HepG2 (cell line): ENCODE results near the gene SNX10. TPM values are rescaled to one million over a fixed set of nuclear protein-coding genes. Genes with fewer than 3 reads are reported as not detected.

ENCODE experiments used
- ATAC-seq: fragments of 200-7000 bp; cut with Tn5 transposase; 3 replicates; pipeline ENCODE4 v1.9.1; 2020; ENCODE audit warnings: mild to moderate bottlenecking, moderate library complexity
- BruUV-seq: library from RNA; stranded (reverse); fragments of 400-500 nt; replicated peaks from 2 replicates; lab custom pipeline; 2021; lab: Mats Ljungman, UMichigan
- CTCF ChIA-PET: fragments of 300-600 bp; formaldehyde crosslinking; extraction: SDS; loops from one replicate; lab custom pipeline; 2021; ENCODE audit warnings: low total read pairs, inconsistent platforms, low intra/inter-chr PET ratio; lab: Yijun Ruan, JAX
- POLR2A ChIA-PET: fragments of 350-600 bp; sonication (Branson Sonifier 250); formaldehyde crosslinking; loops from one replicate; lab custom pipeline; 2020; ENCODE audit warnings: antibody characterized with exemption, inconsistent platforms; lab: Yijun Ruan, JAX
- DNase-seq: peaks from one replicate; pipeline ENCODE4 v3.0.0-alpha.2; 2015; ENCODE audit warnings: low spot score
- FAIRE-seq: peaks from 3 replicates; lab custom pipeline; 2011; peaks lifted over from hg19 to GRCh38; lab: Jason Lieb, UNC
- H2AFZ ChIP-seq: one replicate; pipeline ENCODE4 v1.6.1; 2011; ENCODE audit warnings: low read length, inconsistent platforms
- H3K27ac ChIP-seq: fragments of 300-600 bp; 3 replicates; pipeline ENCODE4 v1.8.0; 2011; ENCODE audit warnings: mixed run types, mild to moderate bottlenecking, mixed read lengths, low read length, inconsistent platforms; ENCODE audit not compliant: insufficient read depth; ENCODE audit errors: extremely low read length
- H3K27me3 ChIP-seq, 2 experiments: fragments of 200-600 bp in 1 of 2; 2 replicates in 1 of 2; 3 replicates in 1 of 2; pipeline versions ENCODE4 v1.6.0 to v1.8.0; 2011; ENCODE audit warnings: low read length in 2 of 2, mild to moderate bottlenecking in 2 of 2, moderate library complexity in 2 of 2, inconsistent platforms in 1 of 2; ENCODE audit not compliant: insufficient read depth in 2 of 2, control insufficient read depth in 1 of 2
- H3K36me3 ChIP-seq, 2 experiments: fragments of 200-600 bp in 1 of 2; replicated peaks in 1 of 2; 2 replicates in 1 of 2; 3 replicates in 1 of 2; pipeline versions ENCODE4 v1.5.1 to v1.8.0; 2011; ENCODE audit warnings: low read length in 2 of 2, inconsistent platforms in 1 of 2; ENCODE audit not compliant: insufficient read depth in 2 of 2, control insufficient read depth in 1 of 2
- H3K4me1 ChIP-seq: 2 replicates; pipeline ENCODE4 v1.5.1; 2012; ENCODE audit warnings: low read length, inconsistent platforms; ENCODE audit not compliant: insufficient read depth
- H3K4me2 ChIP-seq: 2 replicates; pipeline ENCODE4 v1.6.0; 2011; ENCODE audit warnings: low read depth, low read length, inconsistent platforms
- H3K4me3 ChIP-seq, 3 experiments: fragments of 200-600 bp in 1 of 3; sonication (generic), shearing (Covaris generic) in 1 of 3; replicated peaks in 1 of 3; 2 replicates each; pipeline ENCODE4 v1.5.1; 2011 to 2016; ENCODE audit warnings: low read length in 3 of 3, inconsistent platforms in 2 of 3, low read depth in 2 of 3, mild to moderate bottlenecking in 2 of 3, control low read depth in 1 of 3, mixed read lengths in 1 of 3; ENCODE audit not compliant: insufficient read depth in 1 of 3
- H3K79me2 ChIP-seq: one replicate; pipeline ENCODE4 v1.6.1; 2011; ENCODE audit warnings: low read length, inconsistent platforms; ENCODE audit not compliant: insufficient read depth
- H3K9ac ChIP-seq: 2 replicates; pipeline ENCODE4 v1.6.0; 2011; ENCODE audit warnings: mild to moderate bottlenecking, low read depth, low read length, inconsistent platforms; ENCODE audit not compliant: insufficient read depth
- H3K9me3 ChIP-seq: 2 replicates; pipeline ENCODE4 v1.5.1; 2012; ENCODE audit warnings: mild to moderate bottlenecking, low read length
- H4K20me1 ChIP-seq: 2 replicates; pipeline ENCODE4 v1.6.0; 2011; ENCODE audit warnings: inconsistent platforms, mild to moderate bottlenecking, low read length, moderate library complexity; ENCODE audit not compliant: insufficient read depth
- ATRX ChIP-seq: sonication (generic); formaldehyde crosslinking; IDR thresholded peaks from 2 replicates; pipeline ENCODE4 v1.4.0; 2020; ENCODE audit warnings: missing genetic modification reagents, borderline replicate concordance
- DNMT3B ChIP-seq: conservative IDR thresholded peaks from 2 replicates; pipeline ENCODE4 v1.6.1; 2016; ENCODE audit warnings: missing biosample characterization, control low read depth
- POLR2G ChIP-seq: fragments of 200-400 bp; formaldehyde crosslinking; IDR thresholded peaks from 2 replicates; pipeline ENCODE4 v1.6.1; 2018; ENCODE audit warnings: mild to moderate bottlenecking, low read depth, low read length, moderate library complexity
- TARDBP ChIP-seq: sonication (generic); formaldehyde crosslinking; IDR thresholded peaks from 2 replicates; pipeline ENCODE4 v1.8.0; 2022; ENCODE audit warnings: mild to moderate bottlenecking, missing genetic modification reagents
- ZBTB8A ChIP-seq: sonication (generic); formaldehyde crosslinking; IDR thresholded peaks from 2 replicates; pipeline ENCODE4 v1.4.0; 2020; ENCODE audit warnings: mild to moderate bottlenecking, low read depth, missing genetic modification reagents, borderline replicate concordance
- ZFP37 ChIP-seq: sonication (generic); formaldehyde crosslinking; IDR thresholded peaks from 2 replicates; pipeline ENCODE4 v1.4.0; 2020; ENCODE audit warnings: missing genetic modification reagents, borderline replicate concordance
- ZNF317 ChIP-seq: sonication (generic); formaldehyde crosslinking; IDR thresholded peaks from 2 replicates; pipeline ENCODE4 v1.5.0; 2020; ENCODE audit warnings: mild to moderate bottlenecking, missing genetic modification reagents
- ZNF772 ChIP-seq: sonication (generic); formaldehyde crosslinking; IDR thresholded peaks from 2 replicates; pipeline ENCODE4 v1.5.0; 2020; ENCODE audit warnings: mild to moderate bottlenecking, missing genetic modification reagents
- ZSCAN29 ChIP-seq: sonication (generic); formaldehyde crosslinking; conservative IDR thresholded peaks from 2 replicates; pipeline ENCODE4 v1.4.0; 2020; ENCODE audit warnings: mild to moderate bottlenecking, missing genetic modification reagents
- WGBS: methylation state at CpG from one replicate; pipeline ENCODE4 v1.1.6; 2017; ENCODE audit warnings: low lambda C conversion rate; 5-methylcytosine and 5-hydroxymethylcytosine counted together
- in situ Hi-C: cut with HindIII; loops from 2 replicates; pipeline ENCODE4 v1.10.0; 2017; ENCODE audit warnings: low pct_unique_long_range_greater_than_20kb; ENCODE audit not compliant: extremely low pct_ligation_motif_present
- intact Hi-C: fragments of 100-400 bp; cut with micrococcal nuclease; formaldehyde crosslinking; loops from one replicate; pipeline ENCODE4 v1.10.0; 2022; ENCODE audit not compliant: unreplicated experiment
- polyA plus RNA-seq, 8 experiments: library from polyadenylated mRNA; depleted of rRNA in 3 of 8; stranded (reverse) in 7 of 8; unstranded in 1 of 8; fragments of >200 nt; fragmentation: Illumina TruSeq in 4 of 8; extraction: Trizol in 4 of 8; gene quantifications; 2 replicates each; pipeline versions ENCODE4 v1.2.1 to v1.2.3, GENCODE V29; 2011 to 2016; ENCODE audit warnings: low read depth in 4 of 8, missing spikeins in 1 of 8, mixed read lengths in 1 of 8; ENCODE audit not compliant: insufficient read depth in 1 of 8
- total RNA-seq, 5 experiments: library from RNA; depleted of rRNA; stranded (reverse); fragments of >200 nt; fragmentation: Illumina TruSeq; extraction: Trizol; gene quantifications; 2 replicates each; pipeline ENCODE4 v1.2.3, GENCODE V29; 2016; ENCODE audit warnings: low read depth in 1 of 5
- TF ChIP-seq, protein P1 (sequence below): sonication (generic); formaldehyde crosslinking; IDR thresholded peaks from 2 replicates; pipeline ENCODE4 v1.4.0; 2020; ENCODE audit warnings: missing genetic modification reagents
- TF ChIP-seq, protein P2 (sequence below): sonication (generic); IDR thresholded peaks from 2 replicates; pipeline ENCODE4 v1.6.1; 2016; ENCODE audit warnings: low read depth, borderline replicate concordance
- TF ChIP-seq, protein P3 (sequence below): sonication (generic); formaldehyde crosslinking; IDR thresholded peaks from 2 replicates; pipeline ENCODE4 v1.4.0; 2020; ENCODE audit warnings: mild to moderate bottlenecking, missing genetic modification reagents
- TF ChIP-seq, protein P4 (sequence below): sonication (generic); formaldehyde crosslinking; IDR thresholded peaks from 2 replicates; pipeline ENCODE4 v1.4.0; 2020; ENCODE audit warnings: missing genetic modification reagents

Gene SNX10
- total and polyA plus RNA-seq, 2 of the 13 experiments (the other 11 are each of a cell fraction or from before 2014, with no cell fraction given), result 26.0 to 27.6 TPM

DNA sequence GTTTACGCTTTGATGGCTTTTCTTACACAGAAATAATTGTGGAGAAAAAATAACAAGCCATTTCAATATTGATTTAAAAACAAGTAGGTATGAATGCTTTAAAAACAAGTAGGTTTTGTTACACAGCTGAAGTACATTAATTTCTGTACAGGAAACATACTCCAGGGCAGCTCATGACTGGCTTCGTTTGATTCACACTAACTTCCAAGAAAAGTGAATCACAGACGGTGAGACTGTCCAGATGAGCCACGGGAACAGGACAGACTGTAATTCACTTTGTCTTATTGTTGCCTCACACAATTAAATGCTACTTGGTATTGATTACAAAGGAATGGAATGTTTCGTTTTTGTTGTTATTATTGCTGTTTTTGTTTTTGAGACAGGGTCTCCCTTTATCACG, 26.6 kb upstream of the SNX10 start:
- Histone ChIP-seq H3K4me1 (no peaks in the 10 kb centered on the region), H3K27ac (no peak overlapping the region), H2AFZ (no peak overlapping the region), H3K36me3 (no peaks in the 10 kb centered on the region)
- DNase-seq, result no peak
- TF ChIP-seq ZFP37 (CRISPR knock-in tag) (no peak), ZNF317 (CRISPR knock-in tag) (no peak), POLR2G (no peak), ZNF772 (no peak), ZSCAN29 (CRISPR knock-in tag) (no peak), DNMT3B (no peak), ZBTB8A (no peak), TARDBP (CRISPR knock-in tag) (no peak), ATRX (CRISPR knock-in tag) (no peak)
- TF ChIP-seq, protein P1, sequence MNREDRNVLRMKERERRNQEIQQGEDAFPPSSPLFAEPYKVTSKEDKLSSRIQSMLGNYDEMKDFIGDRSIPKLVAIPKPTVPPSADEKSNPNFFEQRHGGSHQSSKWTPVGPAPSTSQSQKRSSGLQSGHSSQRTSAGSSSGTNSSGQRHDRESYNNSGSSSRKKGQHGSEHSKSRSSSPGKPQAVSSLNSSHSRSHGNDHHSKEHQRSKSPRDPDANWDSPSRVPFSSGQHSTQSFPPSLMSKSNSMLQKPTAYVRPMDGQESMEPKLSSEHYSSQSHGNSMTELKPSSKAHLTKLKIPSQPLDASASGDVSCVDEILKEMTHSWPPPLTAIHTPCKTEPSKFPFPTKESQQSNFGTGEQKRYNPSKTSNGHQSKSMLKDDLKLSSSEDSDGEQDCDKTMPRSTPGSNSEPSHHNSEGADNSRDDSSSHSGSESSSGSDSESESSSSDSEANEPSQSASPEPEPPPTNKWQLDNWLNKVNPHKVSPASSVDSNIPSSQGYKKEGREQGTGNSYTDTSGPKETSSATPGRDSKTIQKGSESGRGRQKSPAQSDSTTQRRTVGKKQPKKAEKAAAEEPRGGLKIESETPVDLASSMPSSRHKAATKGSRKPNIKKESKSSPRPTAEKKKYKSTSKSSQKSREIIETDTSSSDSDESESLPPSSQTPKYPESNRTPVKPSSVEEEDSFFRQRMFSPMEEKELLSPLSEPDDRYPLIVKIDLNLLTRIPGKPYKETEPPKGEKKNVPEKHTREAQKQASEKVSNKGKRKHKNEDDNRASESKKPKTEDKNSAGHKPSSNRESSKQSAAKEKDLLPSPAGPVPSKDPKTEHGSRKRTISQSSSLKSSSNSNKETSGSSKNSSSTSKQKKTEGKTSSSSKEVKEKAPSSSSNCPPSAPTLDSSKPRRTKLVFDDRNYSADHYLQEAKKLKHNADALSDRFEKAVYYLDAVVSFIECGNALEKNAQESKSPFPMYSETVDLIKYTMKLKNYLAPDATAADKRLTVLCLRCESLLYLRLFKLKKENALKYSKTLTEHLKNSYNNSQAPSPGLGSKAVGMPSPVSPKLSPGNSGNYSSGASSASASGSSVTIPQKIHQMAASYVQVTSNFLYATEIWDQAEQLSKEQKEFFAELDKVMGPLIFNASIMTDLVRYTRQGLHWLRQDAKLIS (CRISPR knock-in tag), result no peak
- TF ChIP-seq, protein P2, sequence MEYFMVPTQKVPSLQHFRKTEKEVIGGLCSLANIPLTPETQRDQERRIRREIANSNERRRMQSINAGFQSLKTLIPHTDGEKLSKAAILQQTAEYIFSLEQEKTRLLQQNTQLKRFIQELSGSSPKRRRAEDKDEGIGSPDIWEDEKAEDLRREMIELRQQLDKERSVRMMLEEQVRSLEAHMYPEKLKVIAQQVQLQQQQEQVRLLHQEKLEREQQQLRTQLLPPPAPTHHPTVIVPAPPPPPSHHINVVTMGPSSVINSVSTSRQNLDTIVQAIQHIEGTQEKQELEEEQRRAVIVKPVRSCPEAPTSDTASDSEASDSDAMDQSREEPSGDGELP, result no peak
- TF ChIP-seq, protein P3, sequence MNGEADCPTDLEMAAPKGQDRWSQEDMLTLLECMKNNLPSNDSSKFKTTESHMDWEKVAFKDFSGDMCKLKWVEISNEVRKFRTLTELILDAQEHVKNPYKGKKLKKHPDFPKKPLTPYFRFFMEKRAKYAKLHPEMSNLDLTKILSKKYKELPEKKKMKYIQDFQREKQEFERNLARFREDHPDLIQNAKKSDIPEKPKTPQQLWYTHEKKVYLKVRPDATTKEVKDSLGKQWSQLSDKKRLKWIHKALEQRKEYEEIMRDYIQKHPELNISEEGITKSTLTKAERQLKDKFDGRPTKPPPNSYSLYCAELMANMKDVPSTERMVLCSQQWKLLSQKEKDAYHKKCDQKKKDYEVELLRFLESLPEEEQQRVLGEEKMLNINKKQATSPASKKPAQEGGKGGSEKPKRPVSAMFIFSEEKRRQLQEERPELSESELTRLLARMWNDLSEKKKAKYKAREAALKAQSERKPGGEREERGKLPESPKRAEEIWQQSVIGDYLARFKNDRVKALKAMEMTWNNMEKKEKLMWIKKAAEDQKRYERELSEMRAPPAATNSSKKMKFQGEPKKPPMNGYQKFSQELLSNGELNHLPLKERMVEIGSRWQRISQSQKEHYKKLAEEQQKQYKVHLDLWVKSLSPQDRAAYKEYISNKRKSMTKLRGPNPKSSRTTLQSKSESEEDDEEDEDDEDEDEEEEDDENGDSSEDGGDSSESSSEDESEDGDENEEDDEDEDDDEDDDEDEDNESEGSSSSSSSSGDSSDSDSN (CRISPR knock-in tag), result no peak
- TF ChIP-seq, protein P4, sequence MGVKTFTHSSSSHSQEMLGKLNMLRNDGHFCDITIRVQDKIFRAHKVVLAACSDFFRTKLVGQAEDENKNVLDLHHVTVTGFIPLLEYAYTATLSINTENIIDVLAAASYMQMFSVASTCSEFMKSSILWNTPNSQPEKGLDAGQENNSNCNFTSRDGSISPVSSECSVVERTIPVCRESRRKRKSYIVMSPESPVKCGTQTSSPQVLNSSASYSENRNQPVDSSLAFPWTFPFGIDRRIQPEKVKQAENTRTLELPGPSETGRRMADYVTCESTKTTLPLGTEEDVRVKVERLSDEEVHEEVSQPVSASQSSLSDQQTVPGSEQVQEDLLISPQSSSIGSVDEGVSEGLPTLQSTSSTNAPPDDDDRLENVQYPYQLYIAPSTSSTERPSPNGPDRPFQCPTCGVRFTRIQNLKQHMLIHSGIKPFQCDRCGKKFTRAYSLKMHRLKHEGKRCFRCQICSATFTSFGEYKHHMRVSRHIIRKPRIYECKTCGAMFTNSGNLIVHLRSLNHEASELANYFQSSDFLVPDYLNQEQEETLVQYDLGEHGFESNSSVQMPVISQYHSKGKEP (CRISPR knock-in tag), result no peak
- TF ChIP-seq, all 625 proteins: peak for 0
- ATAC-seq (no peak), FAIRE-seq (no peak)
- in situ Hi-C loops (loop anchor here (25.0 kb wide), 1 partner anchor 247 kb away; no protein-coding TSS in a partner anchor), intact Hi-C loops (no loop called here)
- WGBS, result 55% methylated on average over 6 of the region's 6 CpGs
- peaks cover 8% of the 10 kb centered on the region for H3K9me3 ChIP-seq
- CTCF ChIA-PET, result no interaction called here
- POLR2A ChIA-PET, result no interaction called here
- no peak overlapping the region for H3K9ac ChIP-seq
- H3K4me3 ChIP-seq, result no peak overlapping the region
- no peaks in the 10 kb centered on the region for H4K20me1 ChIP-seq
- BruUV-seq, result no TSS peak
- no peaks in the 10 kb centered on the region for H3K27me3 ChIP-seq
- H3K4me2 ChIP-seq, result no peak overlapping the region
- no peaks in the 10 kb centered on the region for H3K79me2 ChIP-seq
